ENCODE data around the gene PGM5. TPM values are rescaled to one million over a fixed set of nuclear protein-coding genes. Genes with fewer than 3 reads are reported as not detected.
"Not testable (repeated sequence)": the region's sequence is repeated elsewhere in the genome, so short reads cannot be mapped to it uniquely, and the experiment has no call there.

PGM5 gene
- total RNA-seq, 1 experiment from 2014 or later = 0.36 TPM

DNA sequence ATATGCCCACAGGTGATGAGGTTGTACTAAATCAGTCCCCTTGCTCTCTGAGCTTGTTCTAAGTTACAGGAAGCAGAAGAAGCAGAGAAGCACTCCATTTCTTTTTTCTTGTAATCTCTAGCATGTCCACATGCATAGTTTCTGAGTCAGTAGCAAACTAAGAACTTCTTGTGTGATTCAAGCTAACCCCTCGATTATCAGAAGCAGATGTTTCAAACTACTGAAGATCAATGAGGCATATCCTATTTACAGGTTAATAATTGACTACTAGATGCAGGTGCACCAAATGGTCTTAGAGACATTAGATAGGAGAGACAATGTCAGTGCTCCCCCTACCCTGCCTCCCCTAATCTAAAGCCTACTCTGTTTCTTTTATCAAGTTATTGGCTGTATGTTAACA is 21.3 kb downstream of the PGM5 start:
- peak; percentile 27 for DNase-seq (ENCODE audit: low read depth)

DNA sequence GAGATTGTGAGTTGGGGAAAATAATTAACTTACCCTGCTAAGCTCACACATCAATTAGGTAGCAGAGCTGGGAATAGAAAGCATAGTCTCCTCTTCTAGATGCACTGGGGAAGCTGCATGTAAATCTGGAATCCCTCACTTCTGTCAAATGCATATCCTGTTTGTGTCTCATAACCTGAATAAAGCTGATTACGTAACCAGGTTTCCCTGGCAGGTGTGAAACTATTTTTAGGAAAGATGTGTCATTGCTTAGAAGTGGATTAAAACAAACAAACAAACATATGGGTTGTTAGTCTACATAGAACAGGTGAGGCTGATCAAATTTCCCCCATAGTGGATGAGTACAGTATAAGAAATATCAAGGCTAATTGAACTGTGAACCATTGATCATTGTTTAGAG is 27.5 kb downstream of the PGM5 start:
- not testable (repeated sequence) for DNase-seq (ENCODE audit: low read depth)

GRCh38 chr9:68389558-68389957 is 33.1 kb downstream of the PGM5 start:
- DNase-seq (ENCODE audit: low read depth) = not testable (repeated sequence)

DNA sequence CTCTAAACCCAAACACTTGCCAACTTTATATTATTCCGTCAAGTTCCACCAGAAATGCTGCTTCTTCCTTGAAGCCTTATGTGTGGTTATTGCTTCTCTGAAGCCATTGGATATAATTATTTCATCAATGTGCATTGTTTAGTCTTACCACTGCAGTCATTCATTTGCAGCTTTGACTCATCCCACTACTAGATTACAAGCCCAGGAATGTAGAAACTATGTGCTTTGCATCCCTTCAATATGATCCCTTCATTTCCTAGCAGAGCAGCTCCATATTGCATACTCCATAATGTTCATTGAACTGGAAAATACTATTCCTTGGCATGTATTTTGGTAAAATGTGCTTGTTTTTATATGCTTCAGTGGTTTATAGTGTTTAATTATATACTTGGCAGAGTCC is 34.3 kb downstream of the PGM5 start:
- DNase-seq (ENCODE audit: low read depth) = peak; percentile 1

DNA sequence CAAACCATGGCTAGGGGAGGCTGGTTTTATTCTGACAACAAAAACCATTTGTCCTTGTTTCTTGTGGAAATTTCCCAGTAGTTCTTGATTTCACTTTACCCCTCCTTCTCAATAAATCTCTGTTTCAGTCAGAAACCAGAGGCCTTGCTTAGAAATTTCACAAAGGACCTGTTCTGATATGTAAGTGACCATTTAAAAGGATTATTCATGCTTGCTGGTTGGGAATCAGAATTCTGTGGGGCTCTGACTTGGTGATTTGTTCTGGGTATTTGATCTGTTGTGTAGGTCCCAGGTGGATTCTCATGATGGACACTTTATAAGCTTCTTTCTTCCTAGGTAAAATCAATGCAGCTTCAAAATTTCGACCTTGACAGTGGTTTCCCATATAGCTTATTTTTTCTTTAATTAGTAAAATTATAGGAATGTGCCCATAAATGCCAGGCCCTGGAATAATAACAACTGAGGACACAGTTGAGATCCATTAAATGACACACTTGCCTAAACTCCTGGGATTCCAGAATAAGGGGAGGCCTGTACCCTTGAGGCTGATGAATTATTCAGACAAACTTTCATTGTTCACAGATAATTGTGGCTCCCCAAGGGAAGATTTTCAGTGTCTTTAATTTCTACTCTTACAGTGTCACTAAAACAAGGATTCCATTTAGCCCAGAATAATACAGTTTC is 40.1 kb downstream of the PGM5 start:
- not testable (repeated sequence) for DNase-seq (ENCODE audit: low read depth)

GRCh38 chr9:68397095-68397423 is 40.6 kb downstream of the PGM5 start:
- peak; percentile 64 for DNase-seq (ENCODE audit: low read depth)

DNA sequence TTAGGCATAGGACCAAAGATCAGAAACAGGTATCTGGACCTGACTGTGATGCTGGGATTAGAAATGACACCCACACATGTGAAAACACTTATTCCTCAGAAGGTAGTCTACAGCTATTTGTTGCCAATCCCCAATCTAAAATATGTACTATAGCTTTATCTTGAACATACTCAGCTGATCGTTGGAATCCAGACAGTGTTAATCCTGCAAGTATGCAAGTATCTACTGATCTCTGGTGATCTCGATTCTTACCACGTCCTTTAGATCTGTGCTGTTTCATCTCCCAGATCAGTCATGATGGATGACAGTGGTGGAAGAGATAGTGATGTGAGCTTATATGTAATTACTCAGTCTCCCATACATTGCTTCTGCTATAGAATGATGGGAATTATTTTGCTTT is 41.4 kb downstream of the PGM5 start:
- not testable (repeated sequence) for DNase-seq (ENCODE audit: low read depth)

GRCh38 chr9:68398324-68398723 is 41.9 kb downstream of the PGM5 start:
- not testable (repeated sequence) for DNase-seq (ENCODE audit: low read depth)

DNA sequence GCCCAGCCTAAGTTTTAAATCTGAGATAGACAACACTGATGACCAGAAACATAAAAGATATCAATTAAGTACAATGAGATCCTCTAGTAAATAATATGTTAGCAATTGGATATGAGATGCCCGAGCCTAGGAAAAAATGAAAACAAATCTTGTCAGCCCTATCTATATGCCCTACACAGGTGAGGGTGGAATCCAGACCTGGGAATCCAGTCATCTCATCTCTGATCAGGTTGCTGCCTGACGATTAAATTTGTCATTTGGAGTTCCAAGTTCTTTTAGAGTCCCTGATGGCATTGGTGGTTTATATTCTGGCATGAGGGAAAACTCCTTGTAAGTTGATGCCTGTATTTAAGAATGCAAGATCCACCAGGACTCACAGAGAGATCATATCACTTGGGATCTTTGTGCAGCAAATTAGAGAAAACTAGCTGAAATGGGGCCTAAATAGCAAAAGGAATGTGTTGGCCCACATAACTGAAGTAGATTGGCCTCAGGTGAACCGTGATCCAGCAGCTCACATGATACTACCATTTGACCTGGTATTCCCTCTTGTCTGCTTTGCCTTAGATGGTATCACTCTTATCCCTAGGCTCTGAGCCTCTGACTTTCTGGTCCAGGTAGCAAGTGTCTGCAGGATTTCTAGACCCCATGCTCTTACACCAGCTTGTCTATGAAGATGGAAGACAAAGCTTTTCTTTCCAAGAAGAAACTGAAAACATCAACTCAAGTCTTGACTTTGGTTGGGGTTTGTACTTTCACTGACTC is 48.2 kb downstream of the PGM5 start:
- not testable (repeated sequence) for DNase-seq (ENCODE audit: low read depth)

- DNase-seq (ENCODE audit: low read depth) = not testable (repeated sequence)
Observed at GRCh38 chr9:68411865-68412264, 55.5 kb downstream of the PGM5 start.

DNA sequence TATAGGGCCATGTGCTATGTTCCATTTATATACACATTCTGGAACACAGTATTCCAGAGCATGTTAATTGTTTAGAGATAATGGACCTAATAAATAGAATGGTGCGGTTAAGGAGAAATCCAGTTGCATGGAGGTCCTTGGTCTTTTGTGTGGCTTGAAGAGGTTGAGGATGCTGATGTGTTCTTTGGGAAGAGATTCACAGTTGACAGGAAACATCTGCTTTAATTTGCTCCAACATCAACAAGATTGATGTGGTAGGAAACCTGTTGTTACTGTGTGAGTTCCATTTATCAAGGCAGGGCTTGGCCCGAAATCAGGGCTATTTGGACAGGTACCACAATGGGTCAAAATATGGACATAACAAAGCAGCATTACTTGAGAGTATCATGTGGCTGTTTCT is 56.3 kb downstream of the PGM5 start:
- DNase-seq (ENCODE audit: low read depth) = not testable (repeated sequence)

- DNase-seq (ENCODE audit: low read depth) = not testable (repeated sequence)
Observed at GRCh38 chr9:68415065-68415464, 58.7 kb downstream of the PGM5 start.

- DNase-seq (ENCODE audit: low read depth) = no peak
Observed at GRCh38 chr9:68416936-68417564, 60.6 kb downstream of the PGM5 start.

GRCh38 chr9:68417762-68418161 is 61.4 kb downstream of the PGM5 start:
- DNase-seq (ENCODE audit: low read depth) = no peak

- no peak for DNase-seq (ENCODE audit: low read depth)
Observed at GRCh38 chr9:68418259-68418845, 61.9 kb downstream of the PGM5 start.

GRCh38 chr9:68419901-68420300 is 63.5 kb downstream of the PGM5 start:
- DNase-seq (ENCODE audit: low read depth) = no peak

DNA sequence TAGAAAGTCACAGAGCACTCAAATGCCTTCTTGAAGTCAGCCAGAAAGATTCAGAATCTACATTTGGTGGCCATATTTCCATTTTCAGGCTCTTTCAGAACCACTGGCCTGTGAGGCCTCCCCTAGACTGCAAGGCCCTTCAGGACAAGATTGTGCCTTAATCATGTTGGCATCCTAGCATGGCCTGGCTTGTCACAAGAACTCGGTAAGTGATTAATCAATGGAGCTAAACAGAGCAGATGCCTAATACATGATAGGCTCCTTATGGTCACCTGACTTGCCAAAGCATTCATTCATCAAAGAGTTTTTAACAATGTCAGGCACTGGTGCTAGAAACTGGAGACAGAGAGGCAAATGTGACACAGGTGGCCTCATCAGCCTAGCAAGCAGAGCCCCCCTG is 70.3 kb downstream of the PGM5 start:
- no peak for DNase-seq (ENCODE audit: low read depth)

DNA sequence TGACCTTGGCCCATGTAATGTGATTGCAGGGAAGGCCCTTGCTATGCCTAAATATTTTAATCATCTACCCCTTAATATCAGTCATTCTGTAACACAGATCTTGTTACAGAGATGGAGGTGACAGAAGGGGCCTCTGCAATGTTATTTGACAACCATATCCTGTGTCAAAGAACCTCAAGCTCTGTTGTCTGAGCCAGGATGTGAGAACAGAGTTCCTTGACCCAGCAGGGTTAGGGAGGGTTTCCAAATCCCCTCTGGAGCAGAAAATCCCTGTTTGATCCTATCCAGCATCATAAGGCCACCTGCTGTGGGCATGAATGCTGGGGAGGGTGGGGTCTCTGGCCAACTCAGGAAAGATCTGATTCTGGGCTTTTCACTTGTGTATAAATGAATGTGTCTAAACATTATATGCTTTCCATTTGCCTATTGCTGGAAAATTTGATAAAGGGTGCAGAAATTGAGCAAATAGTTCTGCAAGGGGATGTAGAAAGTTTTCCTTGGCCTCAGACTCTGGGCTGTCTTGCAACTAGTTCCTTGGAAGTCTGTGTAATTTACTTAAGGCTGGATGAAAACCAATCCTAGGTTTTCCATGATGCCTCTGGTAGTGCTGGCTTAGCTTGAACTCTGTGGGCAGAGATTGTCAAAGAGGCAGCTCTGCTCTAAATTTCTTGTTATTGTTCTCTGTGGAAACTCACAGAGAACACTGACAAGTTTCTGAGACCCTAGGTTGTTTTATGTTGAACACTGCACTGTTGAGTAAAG is 71.0 kb downstream of the PGM5 start:
- no peak for DNase-seq (ENCODE audit: low read depth)

DNA sequence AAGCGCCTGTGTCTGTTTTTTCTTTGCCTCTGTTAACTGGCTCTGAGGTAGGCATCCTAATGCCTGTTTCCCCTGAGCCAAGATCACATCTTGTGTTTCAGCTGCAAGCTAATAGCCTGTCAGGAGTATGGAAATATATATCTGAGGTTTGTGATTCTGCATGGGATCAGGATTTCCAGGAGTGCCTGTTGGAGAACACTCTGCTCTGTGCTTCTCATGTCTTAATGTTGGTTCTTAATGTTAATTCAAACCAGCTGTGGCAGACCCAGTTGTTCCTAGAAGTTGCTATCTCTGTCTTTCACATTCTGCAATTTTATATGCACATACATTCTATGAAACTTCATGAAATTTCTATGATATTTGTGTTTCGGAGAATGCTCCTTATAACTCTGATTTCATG is 72.1 kb downstream of the PGM5 start:
- no peak for DNase-seq (ENCODE audit: low read depth)

DNA sequence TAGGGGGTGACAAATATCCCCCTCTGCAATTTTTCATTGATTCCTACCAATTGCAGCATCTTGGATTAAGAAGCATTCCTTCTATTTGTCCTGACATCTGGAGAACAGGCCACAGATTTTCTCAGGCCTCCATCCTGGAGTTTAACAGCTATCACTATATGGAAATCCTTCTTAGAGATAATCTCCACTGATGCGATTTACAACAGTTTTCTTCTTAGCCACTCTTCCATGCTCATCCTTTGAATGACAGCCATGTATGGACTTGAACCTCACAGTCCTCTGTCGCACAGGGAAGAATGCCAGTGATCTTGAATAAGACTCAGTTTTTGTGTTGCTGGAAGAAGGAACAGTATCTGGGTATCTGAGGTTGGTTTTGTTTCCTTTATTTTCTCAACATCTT is 73.2 kb downstream of the PGM5 start:
- no peak for DNase-seq (ENCODE audit: low read depth)

GRCh38 chr9:68431307-68431706 is 74.9 kb downstream of the PGM5 start:
- no peak for DNase-seq (ENCODE audit: low read depth)
